ENCODE data around the gene DLK1.

The DLK1 gene
- 0 reads per million in 4 experiments for total RNA-seq

GRCh38 chr14:100726550-100727085 is at the start of gene DLK1:
Gene DLK1 (plus strand): TSS chr14:100726892. CDS start chr14:100727069, 177 bp downstream.
- no peak for DNase-seq

DNA sequence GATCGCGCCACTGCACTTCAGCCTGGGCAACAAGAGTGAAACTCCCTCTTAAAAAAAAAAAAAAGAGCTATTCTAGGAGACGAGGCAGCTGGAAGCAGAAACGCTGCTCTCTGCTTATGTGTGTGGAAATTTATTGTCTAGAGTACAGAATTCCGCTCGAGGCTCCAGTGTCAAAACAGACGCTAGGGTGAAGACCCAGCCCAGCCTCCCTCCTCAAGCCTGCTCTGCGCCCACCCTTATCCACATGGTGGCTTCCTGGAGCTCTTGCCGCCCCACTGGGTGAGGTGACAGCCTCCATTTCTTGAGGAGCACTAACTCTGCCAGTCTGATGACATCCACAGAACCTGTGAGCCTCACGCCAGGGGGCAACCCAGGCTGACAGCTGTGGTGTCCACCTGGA is 49.5 kb upstream of the DLK1 start:
- no peak for DNase-seq

DNA sequence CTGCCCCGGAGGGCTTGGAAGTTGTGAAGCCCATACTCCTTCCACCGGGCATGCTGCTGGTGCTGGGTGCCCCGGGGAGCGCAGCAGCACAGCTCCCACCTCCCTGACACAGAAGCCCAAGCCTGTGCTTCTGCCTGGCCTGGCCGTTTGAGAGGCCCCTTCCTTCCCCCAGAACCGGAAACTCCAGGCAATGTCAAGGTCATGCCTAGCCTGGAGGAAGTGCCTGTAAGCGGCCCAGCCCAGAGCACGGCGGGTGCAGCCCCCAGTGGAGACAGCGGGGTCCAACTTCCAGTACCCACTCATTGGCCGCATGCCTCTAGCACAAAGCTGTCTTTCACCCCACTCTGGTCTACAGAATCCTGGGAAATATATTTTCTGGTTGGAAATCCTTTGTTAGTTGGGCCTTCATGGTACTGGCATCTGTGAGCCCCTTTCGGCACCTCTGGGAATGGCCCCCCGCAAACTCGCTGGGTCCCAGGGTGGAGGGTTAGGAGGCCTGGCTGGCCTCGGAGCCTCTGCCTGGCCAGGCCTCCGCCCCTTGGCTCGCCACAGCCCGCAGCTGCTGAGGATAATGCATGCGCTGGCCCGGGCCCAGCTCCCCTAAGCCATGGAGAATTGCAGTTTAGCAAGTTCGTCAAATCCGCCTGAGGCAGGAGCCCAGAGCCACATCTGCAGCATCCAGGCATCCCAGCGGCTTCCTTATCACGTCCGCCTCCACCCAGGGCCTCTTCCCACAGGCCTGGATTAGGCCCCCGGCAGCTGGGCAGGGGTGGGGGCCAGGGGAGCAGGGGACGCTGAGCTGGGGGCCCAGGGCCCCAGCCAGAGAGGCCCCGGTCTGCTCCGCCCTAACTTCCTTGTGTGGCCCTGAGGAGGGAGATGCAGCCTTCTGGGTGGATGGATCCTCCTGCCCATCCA is 48.9 kb upstream of the DLK1 start:
- no peak for DNase-seq

DNA sequence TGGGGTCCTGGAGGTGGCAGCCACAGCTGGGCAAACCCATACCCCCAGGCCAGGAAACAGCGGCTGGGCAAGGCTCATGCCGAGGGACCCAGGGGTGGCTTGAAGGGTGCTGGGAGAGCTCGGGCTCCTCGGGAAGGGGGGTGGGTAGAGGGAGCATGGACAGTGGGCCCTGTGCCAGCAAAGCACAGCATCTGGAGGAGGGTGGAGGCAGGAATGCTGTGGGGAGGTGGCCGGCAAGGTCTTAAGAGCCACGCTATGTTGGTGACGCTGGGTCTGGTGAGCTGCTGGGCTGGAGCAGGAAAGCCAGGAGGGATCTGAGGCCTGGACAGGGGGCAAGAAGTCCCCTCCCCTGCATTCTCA is 48.2 kb upstream of the DLK1 start:
- DNase-seq = no peak

DNA sequence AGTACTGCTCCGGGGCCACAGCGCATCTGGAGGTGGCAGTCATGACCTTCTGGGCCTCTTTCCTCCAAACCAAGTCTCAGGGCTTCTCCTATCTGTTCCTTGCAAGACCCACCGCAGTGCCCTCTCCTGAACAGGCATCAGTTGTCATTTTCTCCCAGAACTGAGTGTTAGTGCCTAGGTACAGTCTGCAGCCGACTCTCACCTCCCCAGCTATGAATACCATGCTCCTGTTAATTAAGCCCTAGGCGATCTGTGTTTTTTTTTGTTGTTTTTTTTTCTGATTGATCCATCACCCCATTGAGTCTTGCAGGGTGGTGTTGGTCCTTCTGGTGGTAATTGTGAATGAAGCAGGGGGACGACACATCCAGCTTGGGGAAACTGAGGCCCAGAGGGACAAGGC is 47.5 kb upstream of the DLK1 start:
- no peak for DNase-seq

DNA sequence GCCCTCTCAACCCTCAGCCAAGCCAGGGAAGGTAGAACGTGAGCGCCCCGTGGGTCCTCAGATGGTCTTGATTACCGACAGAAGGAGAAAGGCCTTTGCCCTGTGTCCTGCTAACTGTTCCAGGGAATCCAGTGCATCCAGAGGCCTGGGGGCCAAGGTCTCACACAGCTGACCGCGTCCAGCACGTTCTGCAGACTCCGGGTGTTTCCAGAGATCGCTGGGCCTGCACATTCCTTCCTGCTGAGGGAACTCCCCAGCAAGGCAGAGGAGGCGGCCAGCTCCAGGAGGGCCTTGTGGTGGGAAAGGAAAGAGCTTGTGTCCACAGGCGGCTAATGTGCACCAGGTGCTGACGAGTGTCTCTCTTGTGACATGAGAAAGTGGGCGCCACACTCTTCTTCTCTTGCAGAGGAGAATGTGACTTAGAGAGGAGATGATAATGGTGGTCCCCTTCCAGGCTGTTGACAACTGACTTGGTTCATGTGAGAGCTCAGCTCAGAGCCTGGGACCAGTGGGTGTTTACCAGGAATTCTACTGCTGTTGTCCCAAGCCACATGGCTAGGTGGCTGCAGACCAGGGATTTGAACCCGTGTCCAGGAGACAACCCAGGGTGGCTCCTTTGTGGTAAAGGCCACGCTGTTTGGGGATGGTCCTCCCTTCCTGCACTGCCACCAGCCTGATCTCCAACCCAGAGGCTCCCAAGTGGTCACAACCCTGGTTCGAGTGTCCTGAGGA is 46.8 kb upstream of the DLK1 start:
- DNase-seq = no peak

DNA sequence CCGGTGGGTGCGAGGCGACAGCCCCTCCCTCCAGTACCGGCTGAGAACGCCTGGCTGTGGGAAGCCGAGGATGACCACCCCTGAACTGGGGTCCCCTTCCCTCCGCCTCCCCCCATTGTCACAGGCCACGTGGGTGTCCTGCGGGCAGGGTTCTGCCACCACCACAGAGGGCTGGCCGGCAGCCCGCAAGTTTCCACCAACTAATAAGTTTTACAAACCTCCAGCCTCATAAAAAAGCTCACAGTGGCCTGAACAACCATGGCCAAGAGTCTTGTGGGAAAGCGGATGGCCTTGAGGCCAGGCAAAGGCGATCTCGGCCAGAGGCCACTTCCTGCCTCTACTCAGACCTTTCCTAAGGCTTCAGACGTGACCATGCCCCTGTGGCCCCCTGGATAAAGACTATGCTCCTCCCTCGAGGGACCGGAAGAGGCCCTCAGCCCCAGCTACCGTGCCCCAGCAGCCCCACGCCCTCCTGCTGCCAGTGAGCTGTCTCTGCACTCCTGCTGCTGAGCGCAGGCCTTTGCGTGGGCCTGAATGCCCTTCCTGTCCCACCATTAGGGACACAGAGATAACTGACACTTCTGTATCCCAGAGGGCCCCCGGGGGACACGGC is 46.1 kb upstream of the DLK1 start:
- no peak for DNase-seq

DNA sequence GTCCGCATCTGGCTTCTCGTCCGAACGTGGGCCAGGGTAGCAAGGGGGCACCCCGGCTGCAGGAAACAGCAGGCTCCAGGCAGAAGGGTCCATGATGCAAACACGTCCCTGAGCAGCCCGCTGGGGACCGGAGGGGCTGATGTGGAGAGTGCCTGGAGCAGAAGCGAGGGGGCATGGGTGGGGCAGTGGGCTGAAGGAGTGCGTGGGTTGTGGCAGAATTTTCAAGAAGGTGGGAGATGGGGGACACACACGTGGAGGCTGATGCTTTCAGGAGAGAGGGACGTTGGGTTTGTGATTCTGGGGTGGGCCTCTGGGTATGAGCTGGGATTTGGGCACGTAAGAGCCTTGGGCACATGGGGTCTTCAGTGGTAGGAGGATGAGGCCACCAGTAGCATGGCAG is 45.6 kb upstream of the DLK1 start:
- DNase-seq = no peak

DNA sequence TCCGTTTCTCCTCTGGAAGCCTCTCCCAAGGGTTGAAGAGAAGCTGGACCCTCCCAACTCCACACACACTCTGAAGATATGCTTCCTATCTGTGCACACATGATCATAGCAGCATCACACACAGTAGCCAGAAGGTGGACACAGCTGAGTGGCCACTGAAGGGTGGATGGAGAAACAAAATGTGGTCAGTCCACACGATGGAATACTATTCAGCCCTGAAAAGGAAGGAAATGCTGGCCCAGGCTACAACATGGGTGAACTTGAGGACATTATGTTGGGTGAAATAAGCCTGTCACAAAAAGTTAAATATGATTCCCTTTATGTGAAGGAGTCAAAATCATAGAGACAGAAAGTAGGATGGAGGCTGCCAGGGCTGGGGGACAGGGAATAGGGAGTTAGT is 43.9 kb upstream of the DLK1 start:
- DNase-seq = no peak

GRCh38 chr14:100683578-100683977 is 43.1 kb upstream of the DLK1 start:
- DNase-seq = no peak

GRCh38 chr14:100684154-100684553 is 42.5 kb upstream of the DLK1 start:
- DNase-seq = no peak

GRCh38 chr14:100684961-100685360 is 41.7 kb upstream of the DLK1 start:
- DNase-seq = no peak

DNA sequence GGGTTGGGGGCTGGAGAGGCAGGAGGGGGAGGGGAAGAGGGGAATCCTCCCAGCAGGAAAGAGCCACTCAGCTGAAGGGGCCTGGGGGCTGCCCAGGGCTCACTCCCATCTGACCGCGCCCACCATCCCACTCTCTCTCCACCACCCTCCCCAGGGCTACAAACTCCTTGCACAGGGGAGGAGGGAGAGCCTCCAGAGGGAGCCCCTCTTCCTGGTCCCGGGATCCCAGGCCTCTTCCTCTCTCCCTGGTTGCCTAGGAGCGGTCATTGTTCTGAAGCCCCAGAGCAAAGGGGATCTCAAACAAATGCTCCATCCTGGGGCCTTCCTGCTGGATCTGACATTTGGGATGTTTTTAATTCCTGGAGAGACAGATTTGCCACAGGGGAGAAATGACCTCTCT is 39.8 kb upstream of the DLK1 start:
- no peak for DNase-seq

- no peak for DNase-seq
These were observed 39.3 kb upstream of the DLK1 start for GRCh38 chr14:100687386-100687785.

GRCh38 chr14:100688051-100688450 is 38.6 kb upstream of the DLK1 start:
- DNase-seq = no peak

DNA sequence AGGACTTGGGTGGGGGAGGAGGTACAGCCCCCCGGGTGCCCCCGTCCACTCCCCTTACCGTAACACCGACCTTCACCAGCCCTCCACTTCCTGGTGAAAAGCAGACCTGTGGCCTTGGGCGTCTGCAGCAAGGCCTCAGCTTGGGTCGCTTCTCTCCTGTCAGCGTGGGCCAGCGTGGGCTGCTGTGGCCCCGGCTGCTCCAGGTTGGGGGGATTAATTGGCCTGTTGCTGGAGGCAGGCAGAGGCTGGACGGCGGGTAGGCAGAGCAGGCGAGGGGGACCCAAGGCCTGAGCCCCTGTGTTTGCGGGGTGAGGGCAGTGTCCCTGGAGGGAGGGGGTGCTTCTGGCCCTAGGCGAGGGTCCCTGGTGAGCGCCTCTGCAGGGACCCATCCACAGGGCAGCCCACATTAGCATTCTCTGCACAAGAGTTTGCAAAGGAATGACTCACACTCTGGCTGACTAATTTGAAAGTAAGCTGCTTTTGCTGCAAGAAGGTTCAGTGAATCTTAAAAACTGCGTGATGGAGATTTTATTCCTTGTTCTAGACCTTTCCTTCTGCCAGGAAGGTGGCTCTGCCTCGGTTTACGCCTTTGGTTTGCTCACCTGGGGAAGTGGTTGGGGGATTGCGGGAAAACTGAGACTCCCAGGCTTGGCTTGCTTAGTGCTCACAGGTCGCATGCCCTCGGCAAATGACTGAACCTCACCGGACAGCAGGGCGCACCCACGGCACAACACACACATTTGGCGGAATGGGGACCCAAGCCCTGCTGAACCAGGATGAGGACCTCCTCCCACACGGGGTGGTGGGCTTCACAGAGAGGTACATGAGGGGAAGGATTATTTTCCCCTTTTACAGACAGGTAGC is 37.9 kb upstream of the DLK1 start:
- no peak for DNase-seq

GRCh38 chr14:100690672-100691071 is 36.0 kb upstream of the DLK1 start:
- no peak for DNase-seq

- DNase-seq = no peak
These were observed 35.2 kb upstream of the DLK1 start for GRCh38 chr14:100691395-100692056.

DNA sequence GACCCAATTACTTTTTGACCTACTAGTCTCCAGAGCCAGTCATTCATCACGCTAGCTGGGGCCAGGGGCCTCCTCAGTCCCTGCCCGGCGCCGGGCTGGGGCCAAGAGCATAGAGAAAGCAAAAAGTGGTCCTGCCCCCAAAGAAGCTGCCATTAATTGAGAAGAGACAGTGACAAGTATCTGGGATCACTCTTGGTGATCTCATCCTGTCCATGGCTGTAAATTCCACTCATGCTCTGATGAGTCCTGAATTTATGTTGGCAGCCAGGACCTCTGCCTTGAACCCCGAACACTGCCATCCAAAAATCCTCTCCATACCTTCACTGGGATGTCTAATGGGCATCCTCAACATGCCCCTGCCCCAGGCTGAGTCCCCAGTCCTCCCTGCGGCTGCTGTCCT is 34.4 kb upstream of the DLK1 start:
- DNase-seq = no peak

GRCh38 chr14:100692859-100693558 is 33.7 kb upstream of the DLK1 start:
- no peak for DNase-seq

DNA sequence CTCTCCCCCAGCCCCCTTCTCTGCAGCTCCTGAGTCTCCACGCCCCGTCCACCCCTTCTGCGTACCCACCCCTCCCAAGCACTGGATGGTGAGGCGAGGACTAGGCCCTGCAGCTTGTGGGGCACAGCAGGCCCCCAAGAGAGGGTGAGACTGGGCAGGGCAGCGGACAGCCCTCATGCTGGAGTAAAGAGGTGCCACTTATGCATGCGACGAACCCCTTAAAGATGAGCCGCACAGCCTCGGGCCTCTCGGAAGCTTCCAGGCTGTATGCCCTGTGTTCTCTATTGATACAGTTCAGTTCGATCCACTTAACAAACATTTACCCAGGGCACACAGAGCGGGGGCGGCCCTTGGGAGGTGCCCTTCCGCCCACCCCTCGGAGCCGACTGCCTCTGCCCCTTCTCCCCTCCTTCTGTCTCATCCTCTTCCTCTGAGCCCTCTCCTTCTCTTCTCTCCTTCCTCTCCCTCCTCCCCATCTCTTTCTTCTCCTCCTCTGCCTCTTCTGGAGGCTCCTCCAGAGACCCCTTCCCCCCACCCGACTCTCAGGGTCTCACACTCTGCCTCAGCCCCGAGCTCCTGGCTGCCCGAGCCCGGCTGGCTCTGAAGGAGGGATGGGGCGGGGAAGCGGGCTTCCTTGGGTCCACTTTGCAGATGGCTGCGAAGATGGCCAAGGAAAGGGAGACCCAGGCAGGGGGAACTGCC is 32.7 kb upstream of the DLK1 start:
- no peak for DNase-seq

Data from effector CD8-positive, alpha-beta T cell (primary cell).